Choroid plexus epithelial cell (primary cell): ENCODE results near the gene RERG.

Source experiments
- DNase-seq: peaks from one replicate; pipeline ENCODE4 v3.0.0-alpha.2; 2010; ENCODE audit warnings: low read depth
- H3K4me3 ChIP-seq: 2 replicates; pipeline ENCODE4 v1.5.1; 2011; ENCODE audit warnings: low read depth, mild to moderate bottlenecking, control low read depth, low read length, moderate library complexity
- CTCF ChIP-seq: conservative IDR thresholded peaks from 2 replicates; pipeline ENCODE4 v1.5.1; 2011; ENCODE audit warnings: low read depth, mild to moderate bottlenecking, control low read depth, inconsistent platforms, low read length, moderate library complexity

The RERG gene

GRCh38 chr12:15154103-15154502 lies 67.1 kb downstream of the RERG start:
- H3K4me3 ChIP-seq: no peak overlapping the region
- DNase-seq: no peak
- no peak for TF ChIP-seq CTCF

GRCh38 chr12:15152868-15153267 lies 68.3 kb downstream of the RERG start:
- peak; percentile 89 for DNase-seq
- TF ChIP-seq CTCF: no peak

GRCh38 chr12:15152456-15152855 lies 68.8 kb downstream of the RERG start:
- peak; percentile 56 for DNase-seq
- H3K4me3 ChIP-seq: no peak overlapping the region
- TF ChIP-seq CTCF: peak; percentile 60

More at GRCh38 chr12:15152868-15153267, 68.3 kb downstream of the RERG start:
- H3K4me3 ChIP-seq: no peak overlapping the region

DNA sequence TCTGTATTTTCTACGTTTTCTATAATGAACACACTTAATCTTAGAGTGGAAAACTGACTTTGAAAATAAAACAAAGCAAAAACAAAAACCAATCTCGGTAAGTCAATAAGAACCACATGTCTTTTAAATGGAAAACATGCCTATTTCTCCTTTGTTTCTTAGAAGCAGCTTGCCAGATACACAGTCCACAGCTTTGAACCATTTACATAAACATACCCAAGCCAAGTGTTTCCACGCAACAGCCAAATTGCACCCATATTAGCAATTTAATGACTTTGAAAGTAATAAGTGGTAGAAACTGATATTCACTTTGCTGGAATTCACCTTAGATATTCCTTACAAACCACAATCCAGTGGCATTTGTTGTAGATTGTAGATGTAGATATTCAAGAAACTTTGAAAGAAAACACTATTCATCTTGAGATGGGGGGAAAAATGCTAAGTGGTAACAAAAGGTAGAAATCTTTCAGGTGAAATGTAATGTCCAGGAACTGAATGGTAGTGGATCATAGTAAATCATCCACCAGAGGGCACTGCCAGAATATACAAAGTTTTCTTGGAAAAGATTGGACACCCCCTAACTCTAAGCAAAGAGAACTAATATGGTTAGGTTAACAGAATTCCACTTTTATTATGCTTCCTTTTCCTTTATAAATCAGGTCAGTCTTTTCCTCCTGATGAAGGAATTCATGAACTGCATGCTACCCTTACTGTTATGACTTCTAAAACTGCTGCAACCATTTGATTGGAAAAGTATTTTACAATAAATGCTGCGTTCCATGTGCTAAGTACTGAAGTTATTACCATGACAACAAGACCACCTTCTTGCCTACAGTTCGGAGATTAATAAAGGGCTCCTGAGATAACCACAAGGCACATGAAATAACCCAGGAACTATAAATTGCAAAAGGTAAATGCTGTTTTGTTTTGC lies 69.8 kb downstream of the RERG start:
- peak; percentile 69 for DNase-seq
- peak; percentile 64 for TF ChIP-seq CTCF
- H3K4me3 ChIP-seq: no peak overlapping the region

DNA sequence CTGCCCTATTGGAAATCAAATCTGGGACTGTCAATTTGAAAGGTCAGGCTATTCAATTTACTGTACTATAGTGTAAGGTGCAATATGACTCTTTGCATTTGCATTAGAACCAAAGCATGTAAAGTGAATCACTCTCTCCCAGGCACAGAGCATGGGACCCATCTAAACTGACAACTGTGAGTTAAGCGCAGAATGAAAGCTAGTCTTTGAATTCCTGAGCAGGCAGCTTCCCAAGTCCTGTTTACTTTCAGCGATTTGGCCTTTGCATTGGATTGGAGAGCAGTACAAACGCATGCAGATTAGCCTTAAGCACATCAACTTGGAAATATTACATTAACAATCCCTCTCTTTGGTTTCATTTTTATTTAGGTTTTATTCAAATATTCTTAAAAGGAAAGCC lies 74.6 kb downstream of the RERG start:
- DNase-seq: peak; percentile 17
- no peak overlapping the region for H3K4me3 ChIP-seq
- no peak for TF ChIP-seq CTCF

DNA sequence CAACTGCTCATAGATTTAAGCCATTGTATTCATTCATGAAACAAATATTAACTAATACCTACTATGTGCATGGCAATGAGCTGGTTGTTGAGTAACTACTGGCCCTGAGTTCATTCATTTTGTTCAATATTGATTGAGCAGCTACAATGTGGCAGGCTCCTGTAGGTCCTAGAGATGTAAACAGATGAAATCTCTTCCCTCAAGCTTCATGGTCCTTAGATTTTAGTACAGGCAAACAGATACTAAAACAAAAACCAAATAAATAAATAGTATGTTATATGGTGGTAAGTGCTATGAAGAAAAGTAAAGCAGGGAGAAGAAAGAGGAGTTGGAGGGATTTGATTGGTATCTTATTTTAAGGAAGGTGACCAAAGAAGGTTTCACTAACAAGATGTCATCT lies 77.8 kb downstream of the RERG start:
- no peak for TF ChIP-seq CTCF
- no peak overlapping the region for H3K4me3 ChIP-seq
- no peak for DNase-seq

DNA sequence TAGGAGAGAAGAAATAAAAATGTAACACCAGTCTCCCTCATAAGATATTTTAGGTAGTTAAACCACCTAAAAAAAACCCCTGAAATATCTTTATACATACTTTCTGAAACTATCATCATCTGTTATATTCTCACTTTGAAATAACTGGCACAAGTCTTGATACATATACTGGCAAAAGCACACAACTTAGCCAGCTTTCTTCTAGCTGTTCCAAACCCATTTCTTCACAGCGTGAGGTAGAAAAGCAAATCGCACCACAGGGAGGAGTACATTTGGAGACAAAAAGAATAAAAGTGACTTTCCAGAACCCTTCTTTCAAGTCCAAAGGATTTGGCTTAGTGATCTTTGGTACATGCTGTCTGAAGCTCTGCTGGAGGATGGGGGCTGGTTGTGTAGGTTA lies 78.5 kb downstream of the RERG start:
- DNase-seq: no peak
- no peak overlapping the region for H3K4me3 ChIP-seq
- TF ChIP-seq CTCF: no peak
